Stomach (tissue), 4 donors: ENCODE measurements around the gene DPH5.

Experiments
- EP300 ChIP-seq: sonication (generic); formaldehyde crosslinking; IDR thresholded peaks from one replicate; pipeline ENCODE4 v1.6.1; 2017; ENCODE audit warnings: antibody characterized with exemption
- POLR2A ChIP-seq, 4 donors: fragments of 450-650 bp; IDR thresholded peaks; one replicate each; pipeline ENCODE4 v1.6.1; 2016; ENCODE audit warnings: antibody characterized with exemption in 4 of 4, control low read depth in 2 of 4, mild to moderate bottlenecking in 1 of 4, moderate library complexity in 1 of 4
- TF ChIP-seq, protein P1 (sequence below), 7 experiments: fragments of 450-650 bp in 4 of 7; fragments of 200-600 bp in 3 of 7; sonication (generic) in 3 of 7; IDR thresholded peaks; one replicate each; pipeline ENCODE4 v1.5.1; 2016 to 2019; ENCODE audit warnings: antibody characterized with exemption in 7 of 7, control low read depth in 2 of 7, mild to moderate bottlenecking in 1 of 7

DNA sequence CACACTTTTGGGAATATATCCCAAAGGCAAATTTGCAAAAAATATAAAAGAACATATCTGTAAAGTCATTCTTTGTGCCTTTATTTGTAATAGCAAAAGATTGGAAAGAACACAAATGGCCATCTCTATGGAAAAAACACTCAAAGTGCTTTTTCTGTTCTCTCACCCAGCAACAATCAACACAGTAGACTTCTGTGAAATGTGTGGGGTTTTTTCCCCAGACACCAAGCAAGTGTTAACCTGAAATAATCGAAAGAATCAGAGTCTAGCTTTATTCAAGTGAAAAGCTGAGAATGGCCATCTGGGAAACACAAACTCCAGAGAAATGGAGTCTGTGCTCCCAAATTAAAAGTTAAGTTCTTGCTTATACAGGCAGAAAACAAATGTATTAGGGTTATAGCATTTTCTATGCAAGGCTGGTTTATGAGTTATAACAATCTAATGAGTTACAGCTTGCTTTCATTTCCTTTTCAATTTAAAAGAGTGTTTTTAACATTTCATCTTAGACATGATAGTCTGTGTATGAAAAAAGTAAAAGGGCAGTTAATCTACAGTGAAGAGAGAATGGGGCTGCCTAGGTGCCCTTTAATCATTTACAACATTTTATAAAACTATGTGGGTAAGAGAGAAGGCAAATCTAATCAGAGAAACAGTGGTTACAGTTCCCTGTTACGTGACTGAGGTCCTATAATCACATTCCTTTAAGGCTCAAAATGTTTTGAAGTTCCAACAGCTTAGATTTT, 83.1 kb downstream of the DPH5 start:
- TF ChIP-seq POLR2A (IDR thresholded peaks at IDR 0.05) = no peak
- TF ChIP-seq, protein P1, sequence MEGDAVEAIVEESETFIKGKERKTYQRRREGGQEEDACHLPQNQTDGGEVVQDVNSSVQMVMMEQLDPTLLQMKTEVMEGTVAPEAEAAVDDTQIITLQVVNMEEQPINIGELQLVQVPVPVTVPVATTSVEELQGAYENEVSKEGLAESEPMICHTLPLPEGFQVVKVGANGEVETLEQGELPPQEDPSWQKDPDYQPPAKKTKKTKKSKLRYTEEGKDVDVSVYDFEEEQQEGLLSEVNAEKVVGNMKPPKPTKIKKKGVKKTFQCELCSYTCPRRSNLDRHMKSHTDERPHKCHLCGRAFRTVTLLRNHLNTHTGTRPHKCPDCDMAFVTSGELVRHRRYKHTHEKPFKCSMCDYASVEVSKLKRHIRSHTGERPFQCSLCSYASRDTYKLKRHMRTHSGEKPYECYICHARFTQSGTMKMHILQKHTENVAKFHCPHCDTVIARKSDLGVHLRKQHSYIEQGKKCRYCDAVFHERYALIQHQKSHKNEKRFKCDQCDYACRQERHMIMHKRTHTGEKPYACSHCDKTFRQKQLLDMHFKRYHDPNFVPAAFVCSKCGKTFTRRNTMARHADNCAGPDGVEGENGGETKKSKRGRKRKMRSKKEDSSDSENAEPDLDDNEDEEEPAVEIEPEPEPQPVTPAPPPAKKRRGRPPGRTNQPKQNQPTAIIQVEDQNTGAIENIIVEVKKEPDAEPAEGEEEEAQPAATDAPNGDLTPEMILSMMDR (IDR thresholded peaks at IDR 0.05) = no peak
- no peak for TF ChIP-seq EP300
